Amygdala (tissue), 56 donors: ENCODE results near the gene ARHGAP32.

Experiments
- DNase-seq, 56 donors: peaks; one replicate each; lab custom pipeline; 2025; lab: John Stamatoyannopoulos, UW

Gene ARHGAP32

GRCh38 chr11:129117595-129118350, 74.4 kb downstream of the ARHGAP32 start:
- peak in 24 of 56 donors; percentile 2 to 64 (median 8) for DNase-seq

- no peak for DNase-seq
Observed at GRCh38 chr11:129115652-129116586, 76.2 kb downstream of the ARHGAP32 start.

DNA sequence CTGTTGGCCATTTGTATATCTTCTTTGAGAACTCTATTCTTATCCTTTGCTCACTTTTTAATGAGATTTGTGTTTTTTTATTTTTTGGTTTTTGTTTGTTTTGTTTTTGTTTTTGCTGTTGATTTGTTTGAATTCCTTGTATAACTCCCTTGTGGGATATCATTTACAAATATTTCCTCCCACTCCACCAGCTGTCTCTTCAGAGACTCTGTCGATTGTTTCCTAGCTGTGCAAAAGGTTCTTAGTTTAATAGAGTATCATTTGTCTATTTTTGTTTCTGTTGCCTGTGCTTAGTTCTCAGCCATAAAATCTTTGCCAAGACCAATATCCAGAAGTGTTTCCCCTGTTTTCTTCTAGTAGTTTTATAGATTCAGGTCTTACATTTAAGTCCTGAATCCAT, 82.4 kb downstream of the ARHGAP32 start:
- no peak for DNase-seq

DNA sequence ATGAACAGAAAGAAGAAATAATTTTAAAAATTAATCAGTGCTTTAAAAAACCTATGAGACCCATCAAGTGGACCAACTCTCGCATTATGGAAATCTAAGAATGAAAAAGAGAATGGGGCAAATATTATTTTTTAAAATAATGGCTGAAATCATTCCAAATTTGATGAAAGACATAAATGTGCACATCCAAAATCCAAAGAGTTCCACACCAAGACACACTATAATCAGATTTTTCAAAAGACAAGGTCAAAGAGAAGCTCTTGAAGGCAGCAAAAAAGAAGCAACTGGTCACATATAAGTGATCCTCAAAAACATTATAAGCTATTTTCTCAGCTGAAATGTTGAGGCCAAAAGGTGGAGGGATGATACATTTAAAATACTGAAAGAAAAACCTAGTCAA, 85.3 kb downstream of the ARHGAP32 start:
- DNase-seq: no peak

GRCh38 chr11:129102756-129103155, 89.4 kb downstream of the ARHGAP32 start:
- no peak for DNase-seq

DNA sequence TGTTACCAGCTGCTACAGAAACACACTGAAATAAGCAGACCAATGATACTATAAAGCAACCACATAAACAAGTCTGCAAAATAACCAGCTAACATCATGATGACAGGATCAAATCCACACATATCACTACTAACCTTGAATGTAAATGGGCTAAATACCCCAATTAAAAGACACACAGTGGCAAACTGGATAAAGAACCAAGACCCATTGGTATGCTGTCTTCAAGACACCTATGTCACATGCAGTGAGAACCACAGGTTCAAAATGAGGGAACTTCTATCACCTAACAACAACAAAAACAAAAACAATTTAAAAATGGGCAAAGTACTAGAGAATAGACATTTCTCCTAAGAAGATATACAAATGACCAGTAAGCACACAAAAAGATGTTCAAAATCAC, 89.9 kb downstream of the ARHGAP32 start:
- DNase-seq: no peak

DNA sequence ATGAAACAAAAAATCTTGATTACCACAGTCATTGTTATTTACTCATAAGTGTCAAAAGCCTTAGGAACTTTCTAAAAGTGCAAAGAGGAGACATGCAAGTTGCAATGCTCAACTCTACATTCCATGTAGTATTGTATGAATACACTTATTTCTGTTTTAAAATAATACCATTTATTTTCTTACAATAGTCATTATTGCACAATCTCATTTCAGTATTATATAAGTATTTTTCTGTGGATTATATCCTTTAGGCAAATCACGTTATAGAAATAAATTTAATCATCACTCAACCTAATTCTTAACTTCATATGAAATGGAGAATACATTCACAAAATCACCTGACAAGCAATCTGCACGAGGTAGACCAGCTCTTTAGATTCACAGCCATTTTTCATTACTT, 98.8 kb downstream of the ARHGAP32 start:
- DNase-seq: no peak

DNA sequence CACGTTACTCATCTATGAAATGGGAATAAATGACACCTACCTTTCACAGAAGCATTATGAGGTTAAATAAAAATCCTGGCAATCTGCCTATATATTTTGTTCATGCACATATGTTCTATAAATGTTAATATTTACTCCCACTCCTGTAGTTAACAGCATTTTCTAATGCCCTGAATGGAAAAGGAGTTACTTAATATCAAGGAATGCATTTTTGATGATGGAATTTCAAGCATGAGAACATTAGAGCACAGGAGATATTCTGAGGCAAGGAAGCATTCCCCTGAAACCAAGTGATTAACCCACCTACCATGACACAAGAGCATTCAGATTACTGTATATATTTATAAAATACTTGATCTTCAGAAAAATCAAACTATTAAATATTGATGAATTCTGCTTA, 102.1 kb downstream of the ARHGAP32 start:
- DNase-seq: no peak

DNA sequence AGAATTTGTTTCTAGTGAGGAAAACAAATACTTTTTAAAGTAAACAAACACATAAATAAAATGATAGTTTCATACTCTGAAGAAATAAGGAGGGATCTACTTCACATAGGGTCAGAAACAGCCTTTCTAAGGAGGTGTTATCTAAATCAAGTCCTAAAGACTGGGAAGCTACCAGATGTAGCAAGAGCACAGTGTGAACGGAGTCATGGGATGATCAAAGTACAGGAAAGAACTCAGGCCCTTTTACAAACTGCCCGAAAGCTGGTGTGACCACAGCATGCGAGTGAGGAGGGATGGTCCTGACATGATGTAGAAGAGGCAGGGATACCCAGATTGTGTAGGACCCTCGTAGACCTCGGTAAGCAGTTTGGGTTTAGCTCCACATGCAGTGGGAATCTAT, 102.8 kb downstream of the ARHGAP32 start:
- no peak for DNase-seq

GRCh38 chr11:129086976-129087375, 105.1 kb downstream of the ARHGAP32 start:
- no peak for DNase-seq

DNA sequence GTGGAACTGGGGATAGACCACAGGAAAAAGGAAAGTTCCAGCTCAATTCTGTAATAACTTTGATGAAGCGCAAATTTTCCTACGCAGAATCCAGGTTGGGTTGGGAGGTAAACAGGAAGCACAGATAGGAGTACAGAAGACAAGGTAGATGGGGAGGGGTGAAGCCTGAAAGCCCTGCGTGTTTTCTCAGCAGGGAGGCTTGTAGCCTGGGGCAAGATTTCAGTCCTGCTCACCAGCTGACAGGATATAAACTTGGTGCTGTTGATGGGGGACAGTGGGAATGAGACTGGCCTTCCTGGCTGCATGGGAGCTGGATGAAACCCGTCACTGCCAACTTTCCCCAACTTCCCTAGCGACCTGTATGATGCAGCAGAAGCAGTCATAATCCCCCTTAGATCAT, 114.9 kb downstream of the ARHGAP32 start:
- no peak for DNase-seq

- DNase-seq: no peak
Observed at GRCh38 chr11:129075757-129076156, 116.4 kb downstream of the ARHGAP32 start.

GRCh38 chr11:129067454-129067853, 124.7 kb downstream of the ARHGAP32 start:
- DNase-seq: no peak

DNA sequence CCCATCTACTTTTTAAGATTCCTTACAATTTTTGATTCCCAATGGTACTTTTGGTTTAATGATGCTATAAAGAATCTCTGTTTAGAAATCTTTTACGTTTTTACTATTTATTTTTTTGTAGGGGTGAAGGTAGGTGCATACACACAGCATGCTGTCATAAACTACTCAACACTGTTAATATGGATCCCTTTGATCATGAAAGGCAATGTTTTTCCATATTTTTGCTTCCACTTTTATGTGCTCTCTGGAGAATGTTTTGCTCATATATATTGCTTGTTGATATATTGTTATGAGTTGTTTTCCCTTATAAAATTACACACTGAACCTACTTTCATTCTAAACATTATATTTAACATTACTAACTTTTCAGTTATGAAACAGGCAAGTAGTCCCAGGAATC, 125.9 kb downstream of the ARHGAP32 start:
- no peak for DNase-seq

DNA sequence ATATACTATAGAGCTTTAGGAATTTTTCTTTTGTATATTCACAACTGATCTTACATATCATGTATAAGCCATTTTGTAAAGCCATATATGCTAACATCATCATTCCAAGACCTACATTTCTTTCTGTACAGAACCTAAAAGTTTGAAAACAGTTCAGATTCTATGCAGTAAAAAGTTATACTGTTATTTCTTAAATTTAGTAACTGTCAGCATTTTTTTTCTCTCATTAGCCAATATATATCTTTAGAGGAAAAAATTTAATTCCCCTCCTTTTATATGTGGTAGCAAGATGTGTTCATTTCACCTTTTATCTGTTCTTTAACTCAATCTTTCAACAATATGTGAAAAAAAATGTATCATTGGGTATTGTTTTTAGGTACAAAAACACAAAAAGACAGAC, 129.0 kb downstream of the ARHGAP32 start:
- no peak for DNase-seq

DNA sequence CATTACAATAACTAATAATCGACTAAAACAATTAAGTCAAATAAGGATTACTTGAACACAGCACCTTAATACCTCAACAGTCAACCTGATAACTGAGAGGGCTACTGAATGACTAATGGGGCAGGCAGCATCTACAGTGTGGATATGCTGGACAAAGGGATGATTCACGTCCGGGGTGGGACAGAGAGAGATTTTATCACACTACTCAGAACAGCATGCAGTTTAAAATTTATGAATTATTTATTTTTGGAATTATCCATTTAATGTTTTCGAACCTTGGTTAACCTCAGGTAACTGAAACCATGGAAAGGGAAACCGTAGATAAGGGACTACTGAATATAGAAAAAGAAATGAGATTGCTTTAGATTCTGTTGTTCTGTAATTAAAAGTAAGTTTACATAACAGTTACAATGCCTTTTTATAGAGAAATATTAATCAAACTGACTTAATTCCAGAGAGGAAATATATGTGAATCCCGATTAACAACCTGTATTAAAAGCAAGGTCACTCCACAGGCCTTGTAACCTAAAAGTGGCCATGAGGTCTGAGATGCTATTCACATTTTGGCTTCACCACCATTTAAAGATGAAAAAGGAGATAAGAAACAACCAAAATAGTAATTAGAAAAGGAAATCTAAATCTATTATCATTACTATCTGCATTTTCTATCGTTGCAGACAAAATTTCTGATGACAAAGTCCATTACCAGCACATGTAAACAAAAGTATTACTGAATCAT, 130.5 kb downstream of the ARHGAP32 start:
- no peak for DNase-seq

- DNase-seq: no peak
Observed at GRCh38 chr11:129056916-129057315, 135.2 kb downstream of the ARHGAP32 start.

DNA sequence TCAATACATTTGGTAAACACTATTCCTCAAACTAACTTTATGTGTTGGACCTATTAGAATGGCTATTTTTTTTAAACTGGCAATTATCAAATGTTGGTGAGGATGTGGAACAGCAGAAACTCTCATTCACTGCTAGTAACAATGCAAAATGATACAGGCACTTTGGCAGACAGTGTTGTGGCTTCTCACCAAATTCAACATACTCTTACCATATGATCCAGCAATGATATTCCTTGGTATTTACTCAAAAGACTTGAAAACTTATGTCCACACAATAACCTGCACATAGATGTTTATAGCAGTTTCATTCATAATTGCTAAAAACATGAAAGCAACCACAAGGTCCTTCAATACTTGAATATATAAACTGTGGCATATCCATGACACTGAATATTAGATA, 136.9 kb downstream of the ARHGAP32 start:
- no peak for DNase-seq

- DNase-seq: no peak
Observed at GRCh38 chr11:129048911-129049310, 143.2 kb downstream of the ARHGAP32 start.

GRCh38 chr11:129045150-129045549, 147.0 kb downstream of the ARHGAP32 start:
- no peak for DNase-seq

DNA sequence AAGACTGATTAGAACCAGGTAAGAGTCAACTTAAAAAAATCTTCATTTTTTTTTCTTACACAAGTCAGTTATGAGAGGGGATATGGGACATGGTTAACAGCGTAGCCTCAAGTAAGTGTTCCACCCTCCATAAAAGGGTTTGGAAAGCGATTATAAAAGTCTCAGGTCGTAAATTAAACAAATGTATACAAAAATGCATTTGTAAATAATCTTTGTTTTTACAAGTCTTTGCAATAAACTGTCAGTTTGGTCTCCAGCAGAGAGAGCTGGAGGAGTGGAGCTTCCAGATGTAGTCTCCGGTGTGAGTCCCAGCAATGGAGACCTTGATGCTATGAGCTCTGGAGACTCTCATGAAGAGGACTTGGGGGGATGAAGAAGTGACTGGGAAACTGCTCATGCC, 149.6 kb downstream of the ARHGAP32 start:
- DNase-seq: no peak
